ENCODE measurements around the gene NSMCE1.

Gene NSMCE1

DNA sequence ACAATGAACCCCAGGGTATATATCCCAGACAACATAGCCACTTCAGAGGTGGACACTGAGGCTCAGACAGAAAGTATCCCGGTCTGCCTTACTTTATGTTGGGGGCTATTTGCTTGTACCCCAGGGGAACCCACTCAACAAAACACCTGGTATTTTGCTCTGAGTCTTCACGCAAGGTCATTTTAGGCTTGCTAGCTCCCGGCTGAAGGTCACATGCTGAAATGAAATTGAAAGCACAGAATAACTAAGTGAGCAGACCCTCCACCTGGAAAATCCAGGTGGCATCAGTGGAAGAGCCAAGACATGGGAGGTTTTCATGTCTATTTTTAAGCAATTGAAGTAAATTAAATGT is 69.4 kb downstream of the NSMCE1 start:
- DNase-seq (ENCODE audit: low read depth in 2 of 2, low spot score in 1 of 2), result no peak

DNA sequence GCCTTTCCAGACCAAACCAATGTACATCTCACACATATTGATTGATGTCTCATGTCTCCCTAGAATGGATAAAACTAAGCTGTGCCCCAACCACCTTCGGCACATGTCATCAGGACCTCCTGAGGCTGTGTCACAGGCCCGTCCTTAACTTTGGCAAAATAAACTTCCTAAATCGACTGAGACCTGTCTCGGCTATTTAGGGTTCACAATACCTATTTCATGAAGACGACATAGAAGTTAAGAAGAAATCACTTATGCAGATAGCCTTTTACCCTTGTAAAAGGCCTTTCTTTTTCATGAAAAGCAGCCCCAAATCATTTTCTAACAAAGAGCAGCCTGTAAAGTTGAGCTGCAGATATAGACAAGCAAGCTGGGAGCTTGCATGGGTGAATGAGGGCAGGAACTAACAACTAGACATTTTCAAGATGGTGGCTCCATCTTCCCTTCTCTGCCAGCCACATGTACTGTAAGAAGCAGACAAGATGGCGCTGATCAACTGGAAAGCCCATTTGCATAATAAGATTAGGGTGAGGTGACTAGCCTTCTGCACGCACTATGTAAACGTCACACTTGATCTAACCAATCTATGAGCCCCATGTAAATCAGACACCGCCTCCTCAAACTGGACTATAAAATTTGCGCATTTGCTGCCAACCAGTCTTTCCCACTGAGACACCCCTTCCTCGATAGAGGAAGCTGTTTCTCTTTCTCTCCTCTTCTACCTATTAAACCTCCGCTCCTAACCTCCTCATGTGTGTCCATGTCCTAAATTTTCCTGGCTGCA is 69.9 kb downstream of the NSMCE1 start:
- DNase-seq (ENCODE audit: low read depth in 2 of 2, low spot score in 1 of 2), result no peak

DNA sequence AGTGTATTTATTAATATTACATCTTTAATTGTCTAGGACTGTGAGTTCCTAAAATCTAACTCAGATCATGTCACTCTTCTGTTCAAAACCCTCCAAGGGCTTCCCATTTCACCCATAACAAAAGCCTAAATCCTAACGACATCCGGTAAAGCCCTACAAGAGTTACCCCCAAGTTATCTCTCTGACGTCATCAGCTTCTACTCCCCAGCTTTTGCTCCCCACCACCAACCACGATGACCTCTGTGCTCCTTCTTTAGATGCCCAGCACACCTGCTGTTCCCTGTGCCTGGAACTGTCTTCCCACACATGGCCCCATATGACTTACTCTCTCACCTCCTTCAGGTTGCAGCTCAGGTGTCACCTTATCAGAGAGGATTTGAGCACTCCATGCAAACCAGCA is 71.6 kb downstream of the NSMCE1 start:
- no peak for DNase-seq (ENCODE audit: low read depth in 2 of 2, low spot score in 1 of 2)

DNA sequence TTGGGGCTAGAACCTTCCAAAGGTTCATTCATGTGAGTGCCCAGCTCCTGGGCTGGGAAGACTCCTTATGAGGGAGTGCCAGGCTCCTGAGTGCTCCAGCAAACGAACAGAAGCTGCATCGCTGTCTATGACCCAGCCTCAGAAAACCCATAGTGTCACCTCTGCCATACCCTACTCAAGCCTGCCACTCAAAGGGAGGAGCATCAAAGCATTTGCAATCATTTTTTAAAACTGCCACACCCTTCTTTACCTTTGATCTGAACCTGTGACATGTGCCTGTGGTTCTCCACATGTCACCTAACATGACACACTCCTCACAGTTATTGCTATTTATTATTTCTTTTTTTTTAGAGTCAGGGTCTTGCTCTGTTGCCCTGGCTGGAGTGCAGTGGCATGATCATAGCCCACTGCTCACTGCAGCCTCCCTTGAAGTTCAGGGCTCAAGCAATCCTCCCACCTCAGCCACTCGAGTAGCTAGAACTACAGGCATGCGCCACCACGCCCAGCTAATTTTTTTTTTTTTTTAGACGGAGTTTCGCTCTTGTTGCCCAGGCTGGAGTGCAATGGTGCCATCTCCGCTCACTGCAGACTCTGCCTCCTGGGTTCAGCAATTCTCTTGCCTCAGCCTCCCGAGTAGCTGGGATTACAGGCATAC is 72.5 kb downstream of the NSMCE1 start:
- DNase-seq (ENCODE audit: low read depth in 2 of 2, low spot score in 1 of 2), result no peak

DNA sequence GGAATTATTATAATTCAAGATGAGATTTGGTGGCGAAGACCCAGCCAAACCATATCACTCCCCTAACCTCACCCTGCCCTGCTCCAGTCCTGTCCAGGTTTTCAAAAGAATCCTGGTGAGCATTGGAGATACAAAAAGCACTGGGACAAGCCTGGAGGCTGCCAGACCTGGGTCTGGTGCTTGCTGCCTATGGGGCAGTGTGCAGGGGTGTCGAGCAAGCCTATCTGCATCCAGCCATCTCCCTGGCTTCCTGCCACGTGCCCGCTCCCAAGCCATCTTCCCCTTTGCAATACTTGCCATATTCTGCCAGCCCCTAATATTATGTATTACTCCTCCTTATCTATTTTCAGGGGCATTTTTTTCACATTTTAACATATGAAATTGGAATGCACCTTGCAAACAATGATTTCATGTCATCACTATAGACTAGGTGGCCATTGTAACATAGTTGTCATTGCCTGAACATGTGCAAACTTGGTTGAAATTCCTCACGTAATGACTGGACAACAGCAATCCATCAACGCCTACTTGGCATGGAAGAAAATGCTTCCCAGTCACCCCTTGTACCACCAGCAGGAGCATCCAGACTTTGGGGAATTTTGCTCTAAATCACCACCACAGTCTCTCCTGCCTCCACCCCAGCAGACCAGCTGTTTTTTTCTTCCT is 73.4 kb downstream of the NSMCE1 start:
- DNase-seq (ENCODE audit: low read depth in 2 of 2, low spot score in 1 of 2), result no peak

DNA sequence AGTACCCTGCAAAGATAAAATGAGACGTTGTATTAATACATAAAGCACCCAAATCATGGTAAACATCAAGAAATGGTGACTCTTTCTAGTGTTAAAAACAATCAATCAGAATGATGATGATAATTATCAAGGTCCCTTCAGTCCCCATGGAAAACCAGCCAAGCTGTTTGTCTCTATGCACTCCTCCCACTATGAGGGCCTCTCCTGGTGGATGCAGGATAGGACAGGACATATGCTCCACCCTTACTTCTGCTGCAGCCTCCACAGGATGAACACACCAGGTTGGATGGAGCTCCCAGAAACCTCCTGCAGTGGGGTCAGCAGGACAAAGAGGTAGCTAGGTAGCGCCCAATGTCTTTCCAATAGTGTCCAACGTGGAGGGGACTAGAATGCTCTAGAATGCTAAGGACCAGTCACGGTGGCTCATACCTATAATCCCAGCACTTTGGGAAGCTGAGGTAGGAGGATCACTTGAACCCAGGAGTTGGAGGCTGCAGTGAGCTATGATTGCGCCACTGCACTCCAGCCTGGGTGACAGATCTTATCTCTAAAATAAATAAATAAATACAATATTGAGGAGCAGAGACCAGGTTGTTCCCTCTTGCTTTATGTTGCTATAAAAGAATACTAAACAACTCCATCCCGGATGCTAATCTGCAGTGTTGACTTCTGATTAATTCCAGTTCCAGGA is 75.1 kb downstream of the NSMCE1 start:
- DNase-seq (ENCODE audit: low read depth in 2 of 2, low spot score in 1 of 2), result no peak

DNA sequence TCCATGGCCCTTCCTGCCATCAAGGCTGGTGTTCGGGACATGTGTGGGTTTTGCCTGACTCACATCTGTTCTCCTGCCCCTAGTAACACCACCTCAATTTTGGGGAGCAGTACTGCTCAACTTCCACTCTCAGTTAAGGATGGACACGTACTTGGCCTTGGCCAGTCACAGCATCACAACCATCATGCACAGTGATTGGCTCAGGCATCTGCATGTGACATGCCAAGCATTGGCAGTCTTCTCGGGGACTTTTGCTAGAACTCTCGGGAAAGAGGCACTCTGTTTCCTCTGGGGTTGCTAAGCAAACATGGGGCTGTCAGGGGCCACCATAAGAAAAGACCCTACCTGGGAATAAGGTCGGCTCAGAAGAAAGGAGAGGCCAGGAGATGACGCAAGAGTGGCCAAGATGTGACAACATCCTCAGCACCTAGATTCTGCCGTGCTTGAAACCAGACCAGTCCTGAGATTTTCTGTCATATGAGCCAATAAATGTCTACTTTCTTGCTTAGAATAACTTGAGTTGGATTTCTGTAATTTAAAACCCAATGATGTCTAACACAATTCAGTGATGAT is 77.1 kb downstream of the NSMCE1 start:
- no peak for DNase-seq (ENCODE audit: low read depth in 2 of 2, low spot score in 1 of 2)

DNA sequence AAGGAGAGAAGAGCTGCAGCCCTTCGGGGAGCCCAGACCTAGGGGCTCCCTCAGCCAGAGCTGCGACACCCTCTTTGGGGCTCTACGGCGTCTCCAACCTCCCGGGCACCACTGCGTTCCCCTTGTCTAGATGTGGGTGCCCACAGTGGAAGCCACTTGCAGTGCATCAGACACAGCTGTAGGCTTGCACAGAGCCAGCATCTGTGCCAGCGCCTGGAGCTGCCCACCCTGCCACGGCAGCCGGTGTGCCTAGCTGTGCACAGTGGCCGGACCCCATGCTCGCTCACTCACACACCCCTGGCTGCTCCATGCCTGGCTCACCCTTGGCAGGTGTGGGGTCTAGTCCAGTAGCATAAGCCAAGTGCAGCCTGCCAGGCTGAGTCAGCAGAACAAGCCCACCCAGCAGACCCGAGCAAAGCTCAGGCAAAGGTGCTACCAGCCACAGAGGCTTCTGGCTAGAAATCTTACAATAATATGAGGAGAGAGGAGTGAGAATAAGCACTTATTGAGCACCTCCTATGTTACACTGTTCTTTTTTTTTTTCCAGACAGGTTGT is 78.2 kb downstream of the NSMCE1 start:
- no peak for DNase-seq (ENCODE audit: low read depth in 2 of 2, low spot score in 1 of 2)

DNA sequence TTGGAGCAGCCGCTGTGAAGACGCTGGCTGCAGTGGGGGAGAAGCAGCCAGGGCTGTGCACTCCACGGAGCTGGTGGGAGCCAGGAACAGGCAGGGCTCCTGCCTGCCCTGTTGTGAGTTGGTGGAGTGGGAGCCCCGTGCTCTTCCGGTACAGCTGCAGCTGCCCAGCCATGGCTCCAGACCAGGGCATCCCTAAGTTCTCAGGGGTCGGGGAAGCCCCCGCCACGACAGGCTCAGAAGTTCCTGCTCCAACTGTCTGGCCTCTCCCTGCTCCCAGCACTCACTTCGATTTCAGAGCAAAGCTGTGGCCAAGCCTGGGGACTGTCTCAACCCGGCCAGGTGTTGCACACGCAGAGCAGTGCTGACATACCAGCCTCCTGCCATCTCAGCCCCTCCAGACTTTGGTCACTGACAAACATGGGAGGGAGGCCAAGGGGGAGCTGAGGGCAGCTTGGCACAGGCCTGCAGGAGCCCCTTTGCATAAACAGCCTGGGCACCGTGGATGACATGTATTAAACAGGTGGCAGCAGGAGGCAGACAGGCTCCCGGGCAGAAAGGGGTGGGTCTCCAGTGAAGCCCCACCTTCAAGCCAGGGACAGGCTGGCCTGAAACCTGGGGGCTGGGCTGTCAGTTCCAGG is 79.1 kb downstream of the NSMCE1 start:
- DNase-seq (ENCODE audit: low read depth in 2 of 2, low spot score in 1 of 2), result no peak

DNA sequence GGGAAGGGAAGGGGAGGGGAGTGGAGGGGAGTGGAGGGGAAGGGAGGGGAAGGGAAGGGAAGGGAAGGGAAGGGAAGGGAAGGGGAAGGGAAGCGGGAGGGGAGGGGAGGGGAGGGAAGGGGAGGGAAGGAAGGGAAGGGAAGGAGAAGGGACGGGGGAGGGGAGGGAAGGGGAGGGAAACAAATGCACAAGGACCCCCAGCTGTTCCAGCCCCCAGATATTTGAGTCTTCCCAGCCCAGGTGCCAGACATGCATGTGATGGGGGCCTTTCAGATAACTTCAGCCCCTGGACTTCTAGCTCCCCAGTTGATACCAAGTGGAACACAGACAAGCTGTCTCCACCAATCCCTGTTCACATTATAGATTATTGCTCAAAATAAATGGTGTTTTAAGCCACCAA is 79.9 kb downstream of the NSMCE1 start:
- DNase-seq (ENCODE audit: low read depth in 2 of 2, low spot score in 1 of 2), result no peak

DNA sequence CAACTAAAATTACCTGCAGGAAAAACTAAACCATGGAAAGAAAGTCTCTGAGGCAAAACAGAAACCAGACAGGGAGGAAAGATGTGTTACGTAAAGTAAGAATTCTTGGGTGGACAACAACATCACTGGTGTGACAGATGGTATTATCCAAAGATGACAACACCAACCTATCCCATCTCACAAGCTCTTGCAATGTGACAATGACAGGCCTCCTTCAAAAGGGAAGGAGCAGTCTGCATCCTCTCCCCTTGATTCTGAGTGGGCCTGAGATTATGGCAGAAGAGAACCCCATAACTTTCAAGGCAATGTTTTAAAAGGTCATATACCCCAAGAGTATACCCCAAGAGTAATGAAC is 82.8 kb downstream of the NSMCE1 start:
- DNase-seq (ENCODE audit: low read depth in 2 of 2, low spot score in 1 of 2), result no peak

DNA sequence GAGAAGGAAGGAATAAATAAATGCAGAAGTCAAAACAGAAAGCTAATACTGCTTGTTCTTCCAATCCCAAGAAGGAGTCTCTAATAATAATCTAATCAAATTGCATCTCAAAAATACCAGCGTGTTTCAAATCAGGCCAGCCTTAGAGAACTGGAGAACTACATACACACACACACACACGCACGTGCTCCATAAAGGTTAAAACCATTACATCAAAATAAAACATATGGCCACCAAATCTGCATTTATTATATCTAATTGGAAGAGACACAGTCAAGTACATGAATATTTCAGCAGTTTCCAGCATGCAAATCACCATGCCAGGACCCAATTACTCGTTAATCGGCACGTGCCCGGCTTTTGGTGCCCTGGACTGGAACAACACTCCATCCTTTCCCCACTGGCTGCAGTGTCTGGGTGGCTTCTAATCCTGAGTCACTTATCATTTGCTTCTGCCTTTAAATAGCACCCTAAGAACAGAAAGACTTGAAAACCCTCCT is 85.6 kb downstream of the NSMCE1 start:
- DNase-seq (ENCODE audit: low read depth in 2 of 2, low spot score in 1 of 2), result no peak

DNA sequence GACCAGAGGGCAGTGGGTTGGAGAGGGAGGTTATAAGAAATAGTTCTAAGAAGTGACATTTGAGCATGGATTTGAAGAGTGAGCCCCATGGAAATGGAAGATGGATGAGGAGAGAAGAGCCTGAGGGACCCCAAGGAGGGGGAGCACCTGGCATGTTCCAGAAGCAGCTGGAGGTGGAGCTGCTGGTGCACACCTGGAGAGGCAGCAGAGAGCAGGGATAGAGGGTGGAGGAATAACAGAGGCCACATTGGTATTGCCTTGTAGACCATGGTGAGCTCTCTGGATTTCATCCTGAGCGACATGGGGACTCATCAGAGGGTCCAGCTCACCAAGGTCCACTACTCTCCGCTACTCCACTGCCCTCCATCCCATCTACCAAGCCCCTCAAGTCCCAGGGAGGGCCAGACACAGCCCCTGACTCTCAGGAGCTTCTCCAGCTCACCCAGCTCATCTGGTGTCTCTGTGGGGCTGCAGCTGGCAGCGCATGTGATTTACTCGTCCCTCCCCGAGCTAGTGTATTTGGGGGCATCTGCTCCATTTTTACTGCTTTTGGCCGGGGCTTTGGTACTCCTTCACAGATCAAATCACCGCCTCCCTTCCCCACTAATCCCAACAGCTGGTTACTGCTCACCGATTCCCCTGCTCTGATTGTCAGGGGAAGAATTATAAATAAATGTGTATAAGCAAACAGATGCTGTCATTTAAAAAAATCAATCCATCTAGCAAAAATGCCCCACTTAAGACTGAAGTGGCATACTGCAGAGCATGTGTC is 87.4 kb downstream of the NSMCE1 start:
- DNase-seq (ENCODE audit: low read depth in 2 of 2, low spot score in 1 of 2), result no peak

DNA sequence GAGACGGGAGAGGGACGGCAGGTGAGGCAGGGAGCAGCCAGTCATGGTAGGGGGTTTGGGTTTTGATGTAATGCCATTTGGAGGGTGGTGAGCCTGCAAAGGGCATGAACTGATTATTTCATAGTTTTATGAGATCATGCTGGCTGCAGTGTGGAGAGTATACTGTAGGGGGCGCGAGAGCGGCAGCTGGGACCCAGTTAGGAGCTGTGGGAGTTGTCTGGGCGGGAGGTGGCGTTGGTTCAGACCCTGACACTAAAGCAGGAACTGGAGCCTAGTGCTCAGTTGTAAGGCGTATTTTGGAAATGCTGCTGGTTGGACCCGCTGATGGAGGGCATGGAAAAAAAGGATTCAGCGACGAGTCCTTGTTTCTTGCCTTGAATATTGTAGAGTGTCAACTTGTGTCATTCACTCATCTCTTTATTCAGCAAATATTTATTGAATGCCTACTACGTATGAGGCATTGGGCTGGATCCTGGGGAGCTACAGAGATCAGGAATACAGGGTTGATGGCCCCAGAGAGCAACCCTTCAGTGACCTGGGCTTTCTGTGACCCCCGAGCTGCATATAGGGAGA is 89.0 kb downstream of the NSMCE1 start:
- peak; percentile 71 to 73 for DNase-seq (ENCODE audit: low read depth in 2 of 2, low spot score in 1 of 2)

DNA sequence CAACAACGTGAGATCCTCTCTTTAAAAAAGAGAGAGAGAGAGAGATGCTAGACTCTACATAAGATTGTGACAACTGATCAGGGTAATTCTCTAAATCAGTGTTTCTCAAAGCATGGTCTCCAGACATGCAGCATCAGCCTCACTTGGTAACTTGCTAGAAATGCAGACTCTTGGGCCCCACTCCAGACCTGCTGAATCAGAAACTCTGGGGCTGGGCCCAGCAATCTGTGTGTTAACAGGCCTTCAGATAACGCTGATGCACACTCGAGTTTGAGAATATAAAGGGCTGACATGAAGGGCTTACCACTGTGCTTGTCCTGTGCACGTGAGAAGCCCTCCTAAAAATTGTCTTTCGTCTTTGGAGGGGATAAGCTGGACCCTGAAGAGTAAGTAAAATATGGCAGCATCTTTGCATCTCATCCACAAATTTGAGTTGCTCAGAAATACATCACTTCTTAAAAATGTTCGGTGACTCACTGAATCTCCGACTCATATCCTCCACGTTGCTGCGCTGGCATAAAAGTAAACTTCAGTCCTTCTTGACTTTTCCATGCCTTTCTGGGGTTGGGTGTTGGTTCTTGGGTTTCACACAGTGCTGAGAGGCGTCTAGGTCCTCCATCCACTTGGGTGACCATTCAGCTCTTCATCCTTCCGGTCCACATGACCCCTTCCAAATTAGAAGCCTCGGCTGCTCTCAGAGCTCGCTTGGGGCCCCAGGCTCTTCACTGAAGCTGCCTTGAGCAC is 91.4 kb downstream of the NSMCE1 start:
- no peak for DNase-seq (ENCODE audit: low read depth in 2 of 2, low spot score in 1 of 2)

DNA sequence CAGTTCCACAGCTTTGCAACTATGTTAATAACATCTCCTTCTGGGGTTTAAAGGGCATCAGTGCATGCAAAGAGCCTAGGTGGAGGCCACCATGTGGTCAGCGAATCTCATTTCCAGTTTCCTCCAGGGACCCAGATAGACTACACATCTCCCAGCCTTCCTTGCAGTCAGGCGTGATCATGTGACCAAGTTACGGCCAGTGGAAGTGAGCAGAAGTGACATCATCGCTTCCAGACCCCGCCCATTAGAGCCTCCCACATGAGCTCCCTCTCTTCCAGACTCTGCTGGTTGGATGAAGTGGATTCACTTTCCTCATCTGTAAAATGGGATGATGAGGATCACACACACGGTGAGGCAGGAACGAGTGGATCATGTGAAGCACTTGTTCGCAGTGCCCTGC is 92.7 kb downstream of the NSMCE1 start:
- no peak for DNase-seq (ENCODE audit: low read depth in 2 of 2, low spot score in 1 of 2)
